OCI-LY1 (cell line): ENCODE results near the gene AP4S1.
"Not testable (repeated sequence)": the region's sequence is repeated elsewhere in the genome, so short reads cannot be mapped to it uniquely, and the experiment has no call there.

Source experiments
- CTCF ChIP-seq: fragments of 200-600 bp; sonication (generic), shearing (Covaris generic); IDR thresholded peaks from 2 replicates; pipeline ENCODE4 v1.5.1; 2017; ENCODE audit warnings: mild to moderate bottlenecking, antibody characterized with exemption, low read length, moderate library complexity, mixed read lengths
- EZH2 ChIP-seq: fragments of 200-600 bp; sonication (generic), shearing (Covaris generic); IDR thresholded peaks from 2 replicates; pipeline ENCODE4 v1.8.0; 2017; ENCODE audit warnings: borderline replicate concordance, mixed run types, mild to moderate bottlenecking, antibody characterized with exemption, low read length, moderate library complexity, mixed read lengths

DNA sequence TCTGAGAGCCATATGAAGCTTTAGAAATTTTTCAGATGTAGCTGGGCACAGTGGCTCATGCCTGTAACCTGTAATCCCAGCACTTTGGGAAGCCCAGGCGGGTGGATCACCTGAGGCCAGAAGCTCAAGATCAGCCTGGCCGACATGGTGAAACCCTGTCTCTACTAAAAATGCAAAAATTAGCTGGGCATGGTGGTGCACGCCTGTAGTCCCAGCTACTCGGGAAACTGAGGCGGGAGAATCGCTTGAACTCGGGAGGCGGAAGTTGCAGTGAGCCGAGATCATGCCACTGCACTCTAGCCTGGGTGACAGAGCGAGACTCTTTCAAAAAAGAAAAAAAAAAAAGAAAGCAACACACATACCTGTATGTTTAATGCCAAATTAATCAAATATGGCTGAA, 17.4 kb downstream of the AP4S1 start:
- not testable (repeated sequence) for TF ChIP-seq EZH2, CTCF
